ENCODE data around the gene CAPN15. TPM values are rescaled to one million over a fixed set of nuclear protein-coding genes. Genes with fewer than 3 reads are reported as not detected.
"Not testable (repeated sequence)": the region's sequence is repeated elsewhere in the genome, so short reads cannot be mapped to it uniquely, and the experiment has no call there.

CAPN15 gene
- total RNA-seq, 1 donor from 2014 or later: 103 TPM

- intact Hi-C loops (cut with micrococcal nuclease): no loop called here
- Mint-ChIP-seq H3K9me3 (no peaks in the 10 kb centered on the region), H3K4me1 (ENCODE audit: low read depth) (peaks cover 9% of the 10 kb centered on the region), H3K4me3 (ENCODE audit: low read depth) (no peak overlapping the region), H3K27ac (no peak overlapping the region), H3K36me3 (ENCODE audit: low read depth) (peaks cover 17% of the 10 kb centered on the region), H3K27me3 (ENCODE audit: low read depth) (no peaks in the 10 kb centered on the region)
- no peak for DNase-seq (ENCODE audit: low spot score)
Measured at GRCh38 chr16:596736-597060, 69.2 kb downstream of the CAPN15 start.

DNA sequence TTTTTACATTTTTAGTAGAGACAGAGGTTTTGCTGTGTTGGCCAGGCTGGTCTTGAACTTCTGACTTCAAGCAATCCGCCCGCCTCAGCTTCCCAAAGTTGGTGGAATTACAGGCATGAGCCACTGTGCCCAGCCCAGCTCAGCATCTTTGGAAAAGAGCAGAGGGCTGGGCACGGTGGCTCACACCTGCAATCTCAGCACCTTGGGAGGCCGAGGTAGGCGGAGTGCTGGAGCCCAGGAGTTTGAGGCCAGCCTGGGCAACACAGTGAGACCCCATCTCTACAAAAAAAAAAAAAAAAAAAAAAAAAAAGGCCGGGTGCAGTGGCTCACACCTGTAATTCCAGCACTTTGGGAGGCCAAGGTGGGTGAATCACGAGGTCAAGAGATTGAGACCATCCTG lies 70.1 kb downstream of the CAPN15 start:
- H3K27ac Mint-ChIP-seq; H3K4me1 Mint-ChIP-seq (ENCODE audit: low read depth); DNase-seq (ENCODE audit: low spot score); H3K4me3 Mint-ChIP-seq (ENCODE audit: low read depth); intact Hi-C loops (cut with micrococcal nuclease); H3K27me3 Mint-ChIP-seq (ENCODE audit: low read depth); H3K9me3 Mint-ChIP-seq: not testable (repeated sequence)
- peaks cover 17% of the 10 kb centered on the region for H3K36me3 Mint-ChIP-seq (ENCODE audit: low read depth)

DNA sequence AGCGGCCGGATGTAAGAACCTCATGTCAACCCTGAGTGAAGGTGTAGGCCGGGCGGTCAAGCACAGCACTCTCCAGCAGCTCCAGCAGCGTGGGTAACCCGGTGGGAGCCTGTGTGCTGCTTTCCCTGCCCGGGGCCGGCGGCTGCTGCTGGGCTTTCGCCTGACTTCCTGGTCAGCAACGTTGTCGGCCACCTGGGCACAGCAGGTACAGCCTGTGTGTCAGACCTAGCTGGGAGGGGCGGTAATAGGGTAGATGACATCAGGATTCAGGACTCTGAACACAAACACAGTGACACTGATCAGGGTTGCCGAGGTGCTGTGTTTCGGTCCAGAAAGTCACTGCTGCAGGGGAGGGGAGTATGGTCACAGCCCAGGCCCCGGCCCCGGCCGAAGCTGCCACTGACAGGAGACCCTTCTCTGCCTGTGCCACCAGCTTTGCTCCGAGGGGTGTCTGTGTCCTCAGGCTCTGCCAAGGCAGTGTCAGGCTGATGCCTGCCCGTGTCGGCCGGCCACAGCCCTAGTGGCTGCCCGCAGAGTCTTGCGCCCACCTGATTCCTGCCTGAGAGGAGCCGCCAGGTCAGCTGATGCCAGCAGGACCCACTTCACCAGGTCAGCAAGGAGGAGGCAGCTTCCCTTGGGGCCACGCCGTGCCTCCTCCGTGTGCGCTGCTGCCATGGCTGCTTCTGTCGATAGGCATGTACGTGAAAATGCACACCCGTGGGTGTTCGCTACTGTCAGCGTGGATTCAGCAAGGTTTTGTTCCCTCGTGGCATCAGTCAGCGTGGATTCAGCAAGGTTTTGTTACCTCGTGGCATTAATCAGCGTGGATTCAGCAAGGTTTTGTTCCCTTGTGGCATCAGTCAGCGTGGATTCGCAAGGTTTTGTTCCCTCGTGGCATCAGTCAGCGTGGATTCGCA lies 71.6 kb downstream of the CAPN15 start:
- H3K9me3 Mint-ChIP-seq: no peaks in the 10 kb centered on the region
- intact Hi-C loops (cut with micrococcal nuclease): no loop called here
- H3K36me3 Mint-ChIP-seq (ENCODE audit: low read depth): peaks cover 17% of the 10 kb centered on the region
- H3K27me3 Mint-ChIP-seq (ENCODE audit: low read depth): no peaks in the 10 kb centered on the region
- no peak overlapping the region for H3K4me3 Mint-ChIP-seq (ENCODE audit: low read depth)
- H3K4me1 Mint-ChIP-seq (ENCODE audit: low read depth): peaks cover 4% of the 10 kb centered on the region
- no peak overlapping the region for H3K27ac Mint-ChIP-seq
- DNase-seq (ENCODE audit: low spot score): no peak

DNA sequence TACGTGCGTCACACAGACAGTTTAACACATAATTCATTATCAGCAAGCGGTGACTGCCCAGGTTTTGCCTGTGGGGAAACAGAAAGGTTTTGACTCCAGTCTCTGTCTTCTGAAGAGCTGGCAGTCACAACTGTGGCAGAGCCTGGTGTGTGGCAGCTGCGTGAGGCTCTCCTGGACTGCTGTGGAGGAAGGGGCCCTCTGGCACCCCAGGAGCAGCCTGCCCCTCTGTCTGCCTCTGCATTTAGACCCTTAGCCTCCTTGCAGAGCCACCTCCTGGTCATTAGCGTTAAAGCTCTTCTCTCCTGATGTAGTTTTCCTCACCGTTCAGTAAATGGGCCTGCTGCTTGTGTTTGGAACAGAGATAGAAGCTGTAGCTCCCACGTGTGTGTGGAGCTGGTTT lies 73.3 kb downstream of the CAPN15 start:
- no peak overlapping the region for H3K27ac Mint-ChIP-seq
- no peak overlapping the region for H3K4me3 Mint-ChIP-seq (ENCODE audit: low read depth)

DNA sequence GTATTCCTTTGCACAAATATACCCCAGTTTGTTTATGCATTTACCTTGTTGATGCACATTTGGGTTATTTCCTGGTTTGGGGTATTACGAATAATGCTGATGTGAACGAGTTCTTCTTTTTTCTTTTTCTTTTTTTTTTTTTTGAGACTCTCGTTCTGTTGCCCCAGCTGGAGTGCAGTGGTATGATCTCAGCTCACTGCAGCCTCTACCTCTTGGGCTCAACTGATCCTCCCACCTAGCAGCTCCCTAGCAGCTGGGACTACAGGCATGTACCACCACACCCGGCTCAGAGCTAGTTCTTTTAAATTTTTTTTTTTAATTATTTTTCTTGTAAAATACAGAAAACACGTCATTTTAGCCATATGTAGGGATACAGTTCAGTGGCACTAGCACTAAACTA lies 76.4 kb downstream of the CAPN15 start:
- no peak for DNase-seq (ENCODE audit: low spot score)

More for the DNA sequence above, 73.3 kb downstream of the CAPN15 start:
- no peak for DNase-seq (ENCODE audit: low spot score)
- intact Hi-C loops (cut with micrococcal nuclease): no loop called here
- no peaks in the 10 kb centered on the region for H3K27me3 Mint-ChIP-seq (ENCODE audit: low read depth)
- H3K9me3 Mint-ChIP-seq: no peaks in the 10 kb centered on the region
- H3K4me1 Mint-ChIP-seq (ENCODE audit: low read depth): peaks cover 4% of the 10 kb centered on the region
- H3K36me3 Mint-ChIP-seq (ENCODE audit: low read depth): peaks cover 17% of the 10 kb centered on the region

More for the DNA sequence above, 76.4 kb downstream of the CAPN15 start:
- intact Hi-C loops (cut with micrococcal nuclease): no loop called here
- Mint-ChIP-seq H3K9me3 (no peaks in the 10 kb centered on the region), H3K4me1 (ENCODE audit: low read depth) (peaks cover 1% of the 10 kb centered on the region), H3K27ac (no peak overlapping the region), H3K27me3 (ENCODE audit: low read depth) (no peaks in the 10 kb centered on the region), H3K4me3 (ENCODE audit: low read depth) (no peak overlapping the region), H3K36me3 (ENCODE audit: low read depth) (no peaks in the 10 kb centered on the region)

Other genes with a start within 250 kb of the CAPN15 start
- gene ARHGDIG, start 247.1 kb upstream of the CAPN15 start, total RNA-seq: 0.82 TPM in 1 of 2 replicates, not detected in the other
- not detected in 2 replicates for gene PDIA2, start 244.5 kb upstream of the CAPN15 start, total RNA-seq
- gene AXIN1, start 175.0 kb upstream of the CAPN15 start, total RNA-seq: 28.1 and 29.1 TPM in 2 replicates
- 92.5 and 92.9 TPM in 2 replicates for gene MRPL28, start 157.2 kb upstream of the CAPN15 start, total RNA-seq
- 34.3 and 36.7 TPM in 2 replicates for gene PGAP6, start 145.7 kb upstream of the CAPN15 start, total RNA-seq
- gene NME4, start 130.5 kb upstream of the CAPN15 start, total RNA-seq: 78.4 and 84.2 TPM in 2 replicates
- gene DECR2, start 125.8 kb upstream of the CAPN15 start, total RNA-seq: 18.9 and 20.9 TPM in 2 replicates
- gene RAB11FIP3, start 102.1 kb upstream of the CAPN15 start, total RNA-seq: 45.7 and 47.2 TPM in 2 replicates
- gene PRR35, start 32.7 kb downstream of the CAPN15 start, total RNA-seq: not detected in 2 replicates
- 1.1 and 1.3 TPM in 2 replicates for gene NHLRC4, start 39.3 kb downstream of the CAPN15 start, total RNA-seq
- gene PIGQ, start 42.3 kb downstream of the CAPN15 start, total RNA-seq: 43.4 and 44.9 TPM in 2 replicates
- gene RAB40C, start 62.4 kb downstream of the CAPN15 start, total RNA-seq: 13.4 and 16.2 TPM in 2 replicates
- gene WFIKKN1, start 103.3 kb downstream of the CAPN15 start, total RNA-seq: 0.32 and 0.57 TPM in 2 replicates
- gene METTL26, start 108.6 kb downstream of the CAPN15 start, total RNA-seq: 128 and 131 TPM in 2 replicates
- 62.6 and 63.1 TPM in 2 replicates for gene MCRIP2, start 114.1 kb downstream of the CAPN15 start, total RNA-seq
- gene WDR90, start 121.7 kb downstream of the CAPN15 start, total RNA-seq: 73.7 and 77.2 TPM in 2 replicates
- 156 and 158 TPM in 2 replicates for gene RHOT2, start 140.4 kb downstream of the CAPN15 start, total RNA-seq
- 1.3 and 1.4 TPM in 2 replicates for gene RHBDL1, start 148.0 kb downstream of the CAPN15 start, total RNA-seq
- gene STUB1, start 152.7 kb downstream of the CAPN15 start, total RNA-seq: 84.1 and 91.2 TPM in 2 replicates
- gene JMJD8, start 156.6 kb downstream of the CAPN15 start, total RNA-seq: 48.8 and 52.9 TPM in 2 replicates
- 19.0 and 20.9 TPM in 2 replicates for gene WDR24, start 162.7 kb downstream of the CAPN15 start, total RNA-seq
- 5.8 and 6.4 TPM in 2 replicates for gene FBXL16, start 178.1 kb downstream of the CAPN15 start, total RNA-seq
- 30.0 and 31.7 TPM in 2 replicates for gene METRN, start 187.4 kb downstream of the CAPN15 start, total RNA-seq
- 52.8 and 54.4 TPM in 2 replicates for gene ANTKMT, start 193.4 kb downstream of the CAPN15 start, total RNA-seq
- gene CCDC78, start 198.7 kb downstream of the CAPN15 start, total RNA-seq: 7.3 and 8.3 TPM in 2 replicates
- gene HAGHL, start 199.4 kb downstream of the CAPN15 start, total RNA-seq: 18.5 and 21.4 TPM in 2 replicates
- 42.8 and 43.4 TPM in 2 replicates for gene CIAO3, start 213.3 kb downstream of the CAPN15 start, total RNA-seq
- not detected in 2 replicates for gene MSLN, start 233.0 kb downstream of the CAPN15 start, total RNA-seq

Data from activated T-helper 2 cell treated with anti-CD3 and anti-CD28 coated beads, Interferon-gamma antibody, Interleukin-2, Interleukin-4, amounts not matched to agents 10 μg/mL and 5 μg/mL and 100 μg/mL, durations not matched to agents 14 hours and 24 hours and 36 hours (primary cell).